Smooth muscle cell (in vitro differentiated cells): ENCODE data around the gene PDE7B. TPM values are rescaled to one million over a fixed set of nuclear protein-coding genes. Genes with fewer than 3 reads are reported as not detected.

Source experiments
- DNase-seq: peaks from one replicate; lab custom pipeline; 2025; ENCODE audit not compliant: unreplicated experiment; lab: John Stamatoyannopoulos, UW
- H2AFZ ChIP-seq: fragments of 200-600 bp; sonication (generic); 2 replicates; pipeline ENCODE4 v1.6.0; 2016; ENCODE audit warnings: antibody characterized with exemption, low read depth, mild to moderate bottlenecking
- H3F3A ChIP-seq: fragments of 200-600 bp; sonication (generic); 2 replicates; pipeline ENCODE4 v1.6.0; 2017; ENCODE audit warnings: antibody characterized with exemption, low read depth
- H3K27ac ChIP-seq: fragments of 200-600 bp; sonication (generic); 2 replicates; pipeline ENCODE4 v1.5.1; 2016; ENCODE audit warnings: low read depth, mild to moderate bottlenecking
- H3K27me3 ChIP-seq: fragments of 200-600 bp; sonication (generic); 2 replicates; pipeline ENCODE4 v1.6.1; 2016; ENCODE audit warnings: low read depth, mild to moderate bottlenecking
- H3K36me3 ChIP-seq: fragments of 200-600 bp; sonication (generic); 2 replicates; pipeline ENCODE4 v1.5.1; 2016; ENCODE audit warnings: low read depth
- H3K4me1 ChIP-seq: fragments of 200-600 bp; sonication (generic); 2 replicates; pipeline ENCODE4 v1.5.1; 2016; ENCODE audit warnings: low read depth
- H3K4me2 ChIP-seq: fragments of 200-600 bp; sonication (generic); 2 replicates; pipeline ENCODE4 v1.6.0; 2016; ENCODE audit warnings: mild to moderate bottlenecking
- H3K4me3 ChIP-seq: fragments of 200-600 bp; sonication (generic); 2 replicates; pipeline ENCODE4 v1.5.1; 2016; ENCODE audit warnings: mild to moderate bottlenecking
- H3K79me2 ChIP-seq: fragments of 200-600 bp; sonication (generic); 2 replicates; pipeline ENCODE4 v1.6.0; 2016; ENCODE audit warnings: low read depth, mild to moderate bottlenecking
- H3K9ac ChIP-seq: fragments of 200-600 bp; sonication (generic); 2 replicates; pipeline ENCODE4 v1.6.0; 2016; ENCODE audit warnings: low read depth
- H3K9me3 ChIP-seq: fragments of 200-600 bp; sonication (generic); replicated peaks from 2 replicates; pipeline ENCODE4 v1.5.1; 2016; ENCODE audit warnings: low read depth
- H4K20me1 ChIP-seq: fragments of 200-600 bp; sonication (generic); 2 replicates; pipeline ENCODE4 v1.6.0; 2016; ENCODE audit warnings: low read depth
- WGBS: methylation state at CpG from one replicate; pipeline ENCODE4 v1.1.7; 2016; ENCODE audit warnings: low lambda C conversion rate; 5-methylcytosine and 5-hydroxymethylcytosine counted together
- polyA plus RNA-seq: library from polyadenylated mRNA; unstranded; fragments of >200 nt; fragmentation: Nextera tagmentation; extraction: Ambion mirVana; gene quantifications from 2 replicates; pipeline ENCODE4 v1.2.1, GENCODE V29; 2016
- total RNA-seq: library from RNA; depleted of rRNA; stranded (reverse); fragments of >200 nt; gene quantifications from 2 replicates; pipeline ENCODE4 v1.2.3, GENCODE V29; 2014
- TF ChIP-seq, protein P1 (sequence below): fragments of 200-600 bp; sonication (generic); IDR thresholded peaks from 2 replicates; pipeline ENCODE4 v1.5.1; 2017; ENCODE audit warnings: borderline replicate concordance, mild to moderate bottlenecking, antibody characterized with exemption; ENCODE audit not compliant: insufficient read depth, poor library complexity, severe bottlenecking

The PDE7B gene
- total and polyA plus RNA-seq, 2 experiments from 2014 or later = 23.5 to 36.9 TPM

DNA sequence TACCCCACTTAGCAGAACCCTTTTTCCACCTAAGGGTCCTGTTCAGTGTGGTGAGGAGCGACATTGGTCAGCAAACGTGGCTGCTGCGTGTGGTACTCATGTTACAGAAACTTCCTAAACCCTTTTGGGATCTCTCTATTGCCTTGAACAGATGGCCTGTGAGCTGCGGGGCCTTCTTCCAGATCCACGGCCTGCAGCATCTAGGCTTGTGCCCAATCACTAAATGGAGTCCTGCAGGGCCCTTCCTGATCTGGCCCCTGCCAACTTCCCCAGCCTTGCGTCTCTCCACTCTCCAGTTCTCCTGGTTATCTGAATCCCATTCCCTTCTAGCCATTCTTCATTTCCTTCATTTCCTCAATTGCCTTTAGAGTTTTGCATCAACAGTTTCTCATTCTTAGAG, 85.6 kb downstream of the PDE7B start:
- Histone ChIP-seq H3K4me1 (peaks cover 16% of the 10 kb centered on the region), H2AFZ (no peak overlapping the region), H3K4me2 (peak overlapping the region; percentile 43), H4K20me1 (no peaks in the 10 kb centered on the region), H3K27me3 (no peaks in the 10 kb centered on the region), H3K9me3 (no peaks in the 10 kb centered on the region), H3K9ac (peak overlapping the region; percentile 48), H3F3A (peaks cover 14% of the 10 kb centered on the region), H3K27ac (peak overlapping the region; percentile 98), H3K4me3 (no peak overlapping the region), H3K79me2 (peaks cover 9% of the 10 kb centered on the region), H3K36me3 (no peaks in the 10 kb centered on the region)
- TF ChIP-seq, protein P1, sequence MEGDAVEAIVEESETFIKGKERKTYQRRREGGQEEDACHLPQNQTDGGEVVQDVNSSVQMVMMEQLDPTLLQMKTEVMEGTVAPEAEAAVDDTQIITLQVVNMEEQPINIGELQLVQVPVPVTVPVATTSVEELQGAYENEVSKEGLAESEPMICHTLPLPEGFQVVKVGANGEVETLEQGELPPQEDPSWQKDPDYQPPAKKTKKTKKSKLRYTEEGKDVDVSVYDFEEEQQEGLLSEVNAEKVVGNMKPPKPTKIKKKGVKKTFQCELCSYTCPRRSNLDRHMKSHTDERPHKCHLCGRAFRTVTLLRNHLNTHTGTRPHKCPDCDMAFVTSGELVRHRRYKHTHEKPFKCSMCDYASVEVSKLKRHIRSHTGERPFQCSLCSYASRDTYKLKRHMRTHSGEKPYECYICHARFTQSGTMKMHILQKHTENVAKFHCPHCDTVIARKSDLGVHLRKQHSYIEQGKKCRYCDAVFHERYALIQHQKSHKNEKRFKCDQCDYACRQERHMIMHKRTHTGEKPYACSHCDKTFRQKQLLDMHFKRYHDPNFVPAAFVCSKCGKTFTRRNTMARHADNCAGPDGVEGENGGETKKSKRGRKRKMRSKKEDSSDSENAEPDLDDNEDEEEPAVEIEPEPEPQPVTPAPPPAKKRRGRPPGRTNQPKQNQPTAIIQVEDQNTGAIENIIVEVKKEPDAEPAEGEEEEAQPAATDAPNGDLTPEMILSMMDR = no peak
- 96% methylated on average over 6 of the region's 6 CpGs for WGBS
- DNase-seq = no peak

DNA sequence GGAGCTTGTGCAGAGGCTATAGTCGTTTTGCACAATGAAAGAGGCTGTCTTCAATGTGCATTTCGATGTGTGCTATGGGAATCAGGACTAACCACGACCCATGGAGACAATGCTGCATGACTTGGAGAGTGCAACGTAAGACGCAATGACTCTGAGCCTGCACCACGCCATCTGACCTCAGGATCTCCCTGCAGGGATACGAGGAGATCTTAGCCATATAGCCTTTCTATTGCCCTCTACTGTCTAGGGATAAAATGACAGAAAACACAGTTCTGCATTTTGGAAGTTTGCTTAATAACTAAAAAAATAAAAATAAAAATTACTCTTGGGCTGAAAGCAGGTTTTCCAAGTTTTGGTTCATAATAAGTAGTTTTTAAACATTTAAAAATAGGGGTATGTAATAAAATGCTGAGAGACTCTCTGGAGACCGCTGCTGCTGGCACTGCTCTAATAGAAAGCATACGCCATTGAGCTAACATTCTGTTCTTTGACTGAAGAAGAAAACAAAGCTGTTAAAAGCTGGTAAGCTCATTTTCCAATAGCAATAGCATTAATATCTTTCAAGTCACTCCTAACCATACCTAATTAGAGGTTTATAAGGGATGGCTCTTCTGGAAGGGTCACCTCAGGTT, 87.2 kb downstream of the PDE7B start:
- H3K36me3 ChIP-seq = no peaks in the 10 kb centered on the region
- no peaks in the 10 kb centered on the region for H4K20me1 ChIP-seq
- DNase-seq = no peak
- peaks cover 8% of the 10 kb centered on the region for H3K79me2 ChIP-seq
- no peak overlapping the region for H3K4me3 ChIP-seq
- peaks cover 14% of the 10 kb centered on the region for H3F3A ChIP-seq
- H3K27me3 ChIP-seq = no peaks in the 10 kb centered on the region
- H3K9ac ChIP-seq = peak overlapping the region; percentile 16
- H2AFZ ChIP-seq = peak overlapping the region; percentile 56
- WGBS = 52% methylated on average over 9 of the region's 9 CpGs
- no peaks in the 10 kb centered on the region for H3K9me3 ChIP-seq
- TF ChIP-seq, protein P1 = peak; percentile 41
- peak overlapping the region; percentile 65 for H3K4me2 ChIP-seq
- H3K4me1 ChIP-seq = peaks cover 16% of the 10 kb centered on the region
- peak overlapping the region; percentile 98 for H3K27ac ChIP-seq

DNA sequence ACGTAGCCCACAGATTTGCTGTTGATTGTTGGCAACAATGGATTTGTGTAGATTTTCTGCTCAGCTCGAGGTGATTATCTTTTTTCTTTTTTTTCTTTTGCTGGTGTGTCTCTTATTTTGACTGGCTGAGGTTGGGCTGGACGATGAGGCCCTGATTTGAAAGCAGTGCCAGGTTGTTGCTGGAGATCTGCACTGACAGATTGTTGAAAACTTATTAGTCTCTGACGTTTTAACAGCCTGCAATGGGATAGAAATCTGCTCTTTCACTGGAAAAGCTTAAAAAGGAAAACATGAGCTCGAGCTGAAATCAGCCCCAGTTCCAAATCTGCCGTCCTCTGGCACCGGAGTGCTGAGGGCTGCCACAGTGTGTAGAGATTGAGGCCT, 87.7 kb downstream of the PDE7B start:
- H2AFZ ChIP-seq = peak overlapping the region; percentile 56
- WGBS = 37% methylated on average over 7 of the region's 7 CpGs
- TF ChIP-seq, protein P1 = no peak
- H3K4me3 ChIP-seq = no peak overlapping the region
- no peaks in the 10 kb centered on the region for H3K36me3 ChIP-seq
- H4K20me1 ChIP-seq = no peaks in the 10 kb centered on the region
- H3K79me2 ChIP-seq = peaks cover 3% of the 10 kb centered on the region
- peaks cover 14% of the 10 kb centered on the region for H3F3A ChIP-seq
- no peak for DNase-seq
- peak overlapping the region; percentile 16 for H3K9ac ChIP-seq
- no peaks in the 10 kb centered on the region for H3K27me3 ChIP-seq
- peak overlapping the region; percentile 98 for H3K27ac ChIP-seq
- H3K9me3 ChIP-seq = no peaks in the 10 kb centered on the region
- peak overlapping the region; percentile 65 for H3K4me2 ChIP-seq
- peaks cover 16% of the 10 kb centered on the region for H3K4me1 ChIP-seq

DNA sequence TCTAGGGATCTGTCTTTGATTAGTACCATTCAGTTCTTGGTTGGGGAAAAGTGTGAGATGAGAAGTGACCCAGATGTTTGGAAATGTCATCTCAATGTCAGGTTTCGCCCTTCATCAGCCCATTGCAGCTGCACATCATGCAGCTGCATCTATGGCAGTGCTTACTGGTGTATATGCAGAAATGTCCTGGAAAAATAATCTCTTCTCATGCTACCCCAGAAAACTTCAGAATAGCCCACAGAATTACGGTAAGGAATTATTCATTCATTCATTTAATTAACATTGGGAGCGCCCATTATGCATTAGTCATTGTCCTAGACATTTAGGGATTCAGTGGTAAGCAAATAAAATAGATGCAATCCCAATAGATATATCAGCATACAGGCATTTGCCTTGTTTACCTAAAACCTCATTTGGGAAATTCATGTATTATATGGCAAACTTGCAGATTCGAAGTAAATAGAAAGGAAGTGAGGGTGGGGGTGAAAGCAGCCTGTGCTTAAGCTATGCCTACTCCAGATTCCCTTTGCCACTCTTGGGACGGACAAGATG, 89.2 kb downstream of the PDE7B start:
- no peaks in the 10 kb centered on the region for H4K20me1 ChIP-seq
- no peak overlapping the region for H3K4me3 ChIP-seq
- no peak overlapping the region for H3K9ac ChIP-seq
- H3K27me3 ChIP-seq = no peaks in the 10 kb centered on the region
- H3F3A ChIP-seq = peaks cover 8% of the 10 kb centered on the region
- no peak overlapping the region for H2AFZ ChIP-seq
- no peaks in the 10 kb centered on the region for H3K36me3 ChIP-seq
- WGBS = 78% methylated on average over 5 of the region's 5 CpGs
- peaks cover 3% of the 10 kb centered on the region for H3K79me2 ChIP-seq
- no peaks in the 10 kb centered on the region for H3K9me3 ChIP-seq
- TF ChIP-seq, protein P1 = no peak
- DNase-seq = no peak
- peak overlapping the region; percentile 53 for H3K27ac ChIP-seq
- peaks cover 12% of the 10 kb centered on the region for H3K4me1 ChIP-seq
- H3K4me2 ChIP-seq = peak overlapping the region; percentile 33
